GM21528 (cell line): ENCODE data around the gene SMIM9.

Experiments used
- ATAC-seq: cut with Tn5 transposase; IDR thresholded peaks from one replicate; pipeline ENCODE4 v1.9.1; 2021; ENCODE audit warnings: mild to moderate bottlenecking, moderate library complexity; ENCODE audit not compliant: unreplicated experiment, low FRiP score

Gene SMIM9

GRCh38 chrX:154785716-154786115 is 48.7 kb downstream of the SMIM9 start:
- no peak for ATAC-seq

GRCh38 chrX:154784149-154784995 is 50.1 kb downstream of the SMIM9 start:
- no peak for ATAC-seq

GRCh38 chrX:154780968-154781367 is 53.5 kb downstream of the SMIM9 start:
- ATAC-seq, result no peak

DNA sequence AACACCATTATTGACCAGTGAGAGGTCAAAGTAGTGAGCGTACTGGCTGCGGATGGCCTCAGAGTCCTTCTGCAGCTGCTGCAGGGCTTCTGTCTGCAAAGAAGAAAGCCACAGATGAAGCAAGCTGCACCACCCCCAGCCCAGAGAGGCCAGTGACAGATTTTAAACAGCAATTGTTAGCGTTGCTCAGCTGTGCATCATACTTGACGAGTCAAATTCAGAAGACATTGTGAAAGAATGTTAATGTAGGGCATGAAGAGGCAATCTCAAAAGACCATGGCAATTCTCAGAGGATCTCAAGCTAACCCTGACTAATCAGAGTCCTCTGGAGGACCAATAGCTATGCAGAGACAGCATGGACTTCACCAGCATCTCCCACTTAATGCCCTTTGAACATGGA is 55.2 kb downstream of the SMIM9 start:
- ATAC-seq, result no peak

- no peak for ATAC-seq
These were observed 57.7 kb downstream of the SMIM9 start for GRCh38 chrX:154776753-154777152.

GRCh38 chrX:154775419-154776349 is 58.8 kb downstream of the SMIM9 start:
- ATAC-seq, result no peak

DNA sequence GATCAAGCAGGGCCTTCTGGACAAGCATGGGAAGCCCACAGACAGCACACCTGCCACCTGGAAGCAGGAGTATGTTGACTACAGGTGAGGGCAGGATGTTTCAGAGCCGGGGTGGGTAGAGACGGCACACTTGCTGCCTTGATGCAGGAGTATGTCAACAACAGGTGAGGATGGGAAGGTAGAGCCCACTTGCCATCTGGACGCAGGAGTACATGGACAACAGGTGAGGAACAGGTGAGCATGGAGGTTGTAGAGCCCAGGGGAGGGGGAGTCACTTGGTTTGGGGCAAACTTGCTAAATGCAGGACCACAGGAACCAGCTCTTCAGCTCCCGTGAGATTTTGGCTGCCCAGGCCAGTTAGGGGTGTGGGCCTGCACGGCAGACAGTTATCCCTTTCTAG is 59.8 kb downstream of the SMIM9 start:
- no peak for ATAC-seq
